HepG2 (cell line): Measurements from ENCODE around the gene DPM1. TPM values are rescaled to one million over a fixed set of nuclear protein-coding genes. Genes with fewer than 3 reads are reported as not detected.

ENCODE experiments used
- ARNTL ChIP-seq: sonication (generic); formaldehyde crosslinking; IDR thresholded peaks from 2 replicates; pipeline ENCODE4 v1.4.0; 2020; ENCODE audit warnings: mild to moderate bottlenecking, missing genetic modification reagents
- ATF5 ChIP-seq: sonication (generic); formaldehyde crosslinking; IDR thresholded peaks from 2 replicates; pipeline ENCODE4 v1.4.0; 2020; ENCODE audit warnings: mild to moderate bottlenecking, low read depth, missing genetic modification reagents
- BHLHE40 ChIP-seq: IDR thresholded peaks from 2 replicates; pipeline ENCODE4 v1.6.1; 2011; ENCODE audit warnings: low read length, improper control_type of control experiment
- DRAP1 ChIP-seq: IDR thresholded peaks from 2 replicates; pipeline ENCODE4 v1.6.1; 2016; ENCODE audit warnings: missing genetic modification reagents, missing compliant biosample characterization
- GLMP ChIP-seq: sonication (generic); formaldehyde crosslinking; IDR thresholded peaks from 2 replicates; pipeline ENCODE4 v1.9.0; 2021; ENCODE audit warnings: missing genetic modification reagents, mild to moderate bottlenecking, borderline replicate concordance
- IKZF5 ChIP-seq: IDR thresholded peaks from 2 replicates; pipeline ENCODE4 v1.6.1; 2018; ENCODE audit warnings: missing genetic modification reagents, mild to moderate bottlenecking, missing compliant biosample characterization
- ISL2 ChIP-seq: sonication (generic); formaldehyde crosslinking; IDR thresholded peaks from 2 replicates; pipeline ENCODE4 v1.5.0; 2020; ENCODE audit warnings: missing genetic modification reagents
- NR1H2 ChIP-seq: sonication (generic); formaldehyde crosslinking; IDR thresholded peaks from 2 replicates; pipeline ENCODE4 v1.8.1; 2022; ENCODE audit warnings: low read depth, missing genetic modification reagents, borderline replicate concordance
- PITX1 ChIP-seq: sonication (generic); formaldehyde crosslinking; IDR thresholded peaks from 2 replicates; pipeline ENCODE4 v1.5.1; 2020; ENCODE audit warnings: mild to moderate bottlenecking, missing genetic modification reagents
- RCOR2 ChIP-seq: IDR thresholded peaks from 2 replicates; pipeline ENCODE4 v1.6.1; 2016; ENCODE audit warnings: missing biosample characterization, missing genetic modification reagents
- REST ChIP-seq, 2 experiments: IDR thresholded peaks; 2 replicates each; pipeline ENCODE4 v1.6.1; 2011 to 2012; ENCODE audit warnings: low read length in 2 of 2, borderline replicate concordance in 1 of 2, low read depth in 1 of 2, mild to moderate bottlenecking in 1 of 2, moderate library complexity in 1 of 2
- STAT5B ChIP-seq: sonication (generic); formaldehyde crosslinking; IDR thresholded peaks from 2 replicates; pipeline ENCODE4 v1.4.0; 2020; ENCODE audit warnings: missing genetic modification reagents
- TGIF2 ChIP-seq: IDR thresholded peaks from 2 replicates; pipeline ENCODE4 v1.6.1; 2016; ENCODE audit warnings: control low read depth, missing compliant biosample characterization
- ZBED4 ChIP-seq: sonication (generic); formaldehyde crosslinking; IDR thresholded peaks from 2 replicates; pipeline ENCODE4 v1.4.0; 2020; ENCODE audit warnings: missing genetic modification reagents, borderline replicate concordance
- ZNF350 ChIP-seq: sonication (generic); formaldehyde crosslinking; IDR thresholded peaks from 2 replicates; pipeline ENCODE4 v1.4.0; 2020; ENCODE audit warnings: mild to moderate bottlenecking, low read depth, missing genetic modification reagents, borderline replicate concordance
- ZNF567 ChIP-seq: sonication (generic); formaldehyde crosslinking; IDR thresholded peaks from 2 replicates; pipeline ENCODE4 v1.8.1; 2023; ENCODE audit warnings: mild to moderate bottlenecking, missing genetic modification reagents, borderline replicate concordance
- ZNF850 ChIP-seq: sonication (generic); formaldehyde crosslinking; conservative IDR thresholded peaks from 2 replicates; pipeline ENCODE4 v1.9.0; 2021; ENCODE audit warnings: mild to moderate bottlenecking, missing genetic modification reagents
- polyA plus RNA-seq, 8 experiments: library from polyadenylated mRNA; depleted of rRNA in 3 of 8; stranded (reverse) in 7 of 8; unstranded in 1 of 8; fragments of >200 nt; fragmentation: Illumina TruSeq in 4 of 8; extraction: Trizol in 4 of 8; gene quantifications; 2 replicates each; pipeline versions ENCODE4 v1.2.1 to v1.2.3, GENCODE V29; 2011 to 2016; ENCODE audit warnings: low read depth in 4 of 8, missing spikeins in 1 of 8, mixed read lengths in 1 of 8; ENCODE audit not compliant: insufficient read depth in 1 of 8
- total RNA-seq, 5 experiments: library from RNA; depleted of rRNA; stranded (reverse); fragments of >200 nt; fragmentation: Illumina TruSeq; extraction: Trizol; gene quantifications; 2 replicates each; pipeline ENCODE4 v1.2.3, GENCODE V29; 2016; ENCODE audit warnings: low read depth in 1 of 5

Gene DPM1
- total and polyA plus RNA-seq, 2 of the 13 experiments (the other 11 are each of a cell fraction or from before 2014, with no cell fraction given): 83.2 to 161 TPM

GRCh38 chr20:50929299-50930138 is 28.8 kb downstream of the DPM1 start (continued):
- peak; percentile 75 for TF ChIP-seq ZBED4 (CRISPR knock-in tag)
- TF ChIP-seq BHLHE40: peak; percentile 78
- TF ChIP-seq REST (IDR thresholded peaks at IDR 0.05; ENCODE audit: borderline replicate concordance in 1 of 2, low read depth in 1 of 2, low read length in 2 of 2): peak in 1 of 2 experiments; percentile 26; a peak in 1 of 4 replicates
- TF ChIP-seq ZNF850 (CRISPR knock-in tag): no peak
- peak; percentile 62 for TF ChIP-seq DRAP1 (CRISPR knock-in tag)
- peak; percentile 85 for TF ChIP-seq TGIF2
- TF ChIP-seq IKZF5: peak; percentile 94; the same call in 1 of the 2 replicates
- peak; percentile 86; the same call in 1 of the 2 replicates for TF ChIP-seq PITX1
- peak; percentile 67; the same call in 1 of the 2 replicates for TF ChIP-seq ISL2 (CRISPR knock-in tag)
- TF ChIP-seq ARNTL: peak; percentile 47; the same call in 1 of the 2 replicates
- no peak for TF ChIP-seq STAT5B (CRISPR knock-in tag)
- TF ChIP-seq ZNF567 (CRISPR knock-in tag): no peak
- TF ChIP-seq NR1H2 (CRISPR knock-in tag): no peak
- TF ChIP-seq ZNF350 (CRISPR knock-in tag): peak; percentile 85; the same call in 1 of the 2 replicates
- TF ChIP-seq RCOR2 (CRISPR knock-in tag): peak; percentile 78
- no peak for TF ChIP-seq GLMP (CRISPR knock-in tag)
- peak; percentile 77; the same call in 1 of the 2 replicates for TF ChIP-seq ATF5 (CRISPR knock-in tag)
